Mucosa of stomach (tissue), 1 donor: ENCODE measurements around the gene OGDH.
"Not testable (repeated sequence)": the region's sequence is repeated elsewhere in the genome, so short reads cannot be mapped to it uniquely, and the experiment has no call there.

Source experiments
- H3K27me3 ChIP-seq: one replicate; pipeline ENCODE4 v1.7.0; 2013; ENCODE audit warnings: mild to moderate bottlenecking, low read length; ENCODE audit not compliant: control insufficient read depth, insufficient read depth
- H3K36me3 ChIP-seq: one replicate; pipeline ENCODE4 v1.7.0; 2013; ENCODE audit warnings: low read length; ENCODE audit not compliant: control insufficient read depth, insufficient read depth
- H3K4me1 ChIP-seq: one replicate; pipeline ENCODE4 v1.7.0; 2013; ENCODE audit warnings: mild to moderate bottlenecking, low read length; ENCODE audit not compliant: control insufficient read depth, insufficient read depth
- H3K4me3 ChIP-seq: one replicate; pipeline ENCODE4 v1.7.0; 2013; ENCODE audit warnings: low read length
- H3K9ac ChIP-seq: one replicate; pipeline ENCODE4 v1.7.0; 2013; ENCODE audit warnings: mild to moderate bottlenecking, low read length, moderate library complexity
- H3K9me3 ChIP-seq: one replicate; pipeline ENCODE4 v1.7.0; 2013; ENCODE audit warnings: mild to moderate bottlenecking, low read length, moderate library complexity; ENCODE audit not compliant: control insufficient read depth
- donor health status: Pancreatic carcinoma.

The OGDH gene

GRCh38 chr7:44727937-44728262, 121.5 kb downstream of the OGDH start:
- Histone ChIP-seq H3K36me3 (no peaks in the 10 kb centered on the region), H3K9me3 (no peaks in the 10 kb centered on the region), H3K4me3 (no peak overlapping the region)

GRCh38 chr7:44729949-44730590, 123.6 kb downstream of the OGDH start:
- H3K4me1 ChIP-seq, result peaks cover 13% of the 10 kb centered on the region
- H3K9ac ChIP-seq, result no peak overlapping the region
- H3K9me3 ChIP-seq, result no peaks in the 10 kb centered on the region
- no peak overlapping the region for H3K4me3 ChIP-seq
- H3K27me3 ChIP-seq, result no peaks in the 10 kb centered on the region
- H3K36me3 ChIP-seq, result no peaks in the 10 kb centered on the region

More at GRCh38 chr7:44727937-44728262, 121.5 kb downstream of the OGDH start:
- no peaks in the 10 kb centered on the region for H3K27me3 ChIP-seq
- H3K4me1 ChIP-seq, result peaks cover 13% of the 10 kb centered on the region
- H3K9ac ChIP-seq, result no peak overlapping the region

- H3K4me1 ChIP-seq, H3K9me3 ChIP-seq, H3K9ac ChIP-seq, H3K36me3 ChIP-seq, H3K27me3 ChIP-seq, H3K4me3 ChIP-seq: not testable (repeated sequence)
These were observed 126.5 kb downstream of the OGDH start for GRCh38 chr7:44732971-44733370.

- no peaks in the 10 kb centered on the region for H3K9me3 ChIP-seq
- no peaks in the 10 kb centered on the region for H3K36me3 ChIP-seq
- H3K27me3 ChIP-seq, result no peaks in the 10 kb centered on the region
- no peaks in the 10 kb centered on the region for H3K4me1 ChIP-seq
- H3K4me3 ChIP-seq, result no peak overlapping the region
- H3K9ac ChIP-seq, result no peak overlapping the region
These were observed 127.5 kb downstream of the OGDH start for GRCh38 chr7:44733708-44734481.

- Histone ChIP-seq H3K27me3 (no peaks in the 10 kb centered on the region), H3K36me3 (no peaks in the 10 kb centered on the region), H3K9me3 (no peaks in the 10 kb centered on the region), H3K9ac (no peak overlapping the region), H3K4me1 (no peaks in the 10 kb centered on the region), H3K4me3 (no peak overlapping the region)
These were observed 129.2 kb downstream of the OGDH start for GRCh38 chr7:44735403-44736165.

- Histone ChIP-seq H3K9me3 (no peaks in the 10 kb centered on the region), H3K36me3 (no peaks in the 10 kb centered on the region), H3K9ac (no peak overlapping the region), H3K4me3 (no peak overlapping the region), H3K27me3 (no peaks in the 10 kb centered on the region), H3K4me1 (no peaks in the 10 kb centered on the region)
These were observed 130.5 kb downstream of the OGDH start for GRCh38 chr7:44736896-44737295.

- H3K9me3 ChIP-seq, result no peaks in the 10 kb centered on the region
- no peak overlapping the region for H3K9ac ChIP-seq
- H3K36me3 ChIP-seq, result no peaks in the 10 kb centered on the region
- H3K27me3 ChIP-seq, result no peaks in the 10 kb centered on the region
- H3K4me1 ChIP-seq, result no peaks in the 10 kb centered on the region
- no peak overlapping the region for H3K4me3 ChIP-seq
These were observed 131.8 kb downstream of the OGDH start for GRCh38 chr7:44738051-44738723.

GRCh38 chr7:44738876-44739665, 132.6 kb downstream of the OGDH start:
- Histone ChIP-seq H3K36me3 (no peaks in the 10 kb centered on the region), H3K4me3 (no peak overlapping the region), H3K4me1 (no peaks in the 10 kb centered on the region), H3K9me3 (no peaks in the 10 kb centered on the region), H3K27me3 (no peaks in the 10 kb centered on the region), H3K9ac (no peak overlapping the region)

- Histone ChIP-seq H3K9me3 (no peaks in the 10 kb centered on the region), H3K4me1 (no peaks in the 10 kb centered on the region), H3K4me3 (no peak overlapping the region)
These were observed 133.6 kb downstream of the OGDH start for GRCh38 chr7:44740055-44740454.

GRCh38 chr7:44743750-44744149, 137.3 kb downstream of the OGDH start:
- no peak overlapping the region for H3K9ac ChIP-seq
- no peaks in the 10 kb centered on the region for H3K27me3 ChIP-seq
- no peaks in the 10 kb centered on the region for H3K4me1 ChIP-seq
- H3K9me3 ChIP-seq, result no peaks in the 10 kb centered on the region
- no peak overlapping the region for H3K4me3 ChIP-seq
- H3K36me3 ChIP-seq, result no peaks in the 10 kb centered on the region

More at GRCh38 chr7:44740055-44740454, 133.6 kb downstream of the OGDH start:
- no peaks in the 10 kb centered on the region for H3K27me3 ChIP-seq
- H3K9ac ChIP-seq, result no peak overlapping the region
- H3K36me3 ChIP-seq, result no peaks in the 10 kb centered on the region
